Fibroblast of lung (primary cell): Measurements from ENCODE around the gene KRT74. TPM values are rescaled to one million over a fixed set of nuclear protein-coding genes. Genes with fewer than 3 reads are reported as not detected.

Experiments
- DNase-seq, 2 donors: peaks; one replicate each; pipeline versions ENCODE4 v3.0.0 to v3.0.0-alpha.2; 2010; ENCODE audit warnings: low read depth in 2 of 2
- H2AFZ ChIP-seq: 2 replicates; pipeline ENCODE4 v1.5.1; 2012; ENCODE audit warnings: low read length, control low read depth, inconsistent platforms
- H3K27ac ChIP-seq: 2 replicates; pipeline ENCODE4 v1.5.1; 2011; ENCODE audit warnings: low read length, control low read depth; ENCODE audit not compliant: insufficient read depth
- H3K27me3 ChIP-seq: 2 replicates; pipeline ENCODE4 v1.5.1; 2011; ENCODE audit warnings: mild to moderate bottlenecking, low read length; ENCODE audit not compliant: control insufficient read depth, insufficient read depth
- H3K36me3 ChIP-seq: 2 replicates; pipeline ENCODE4 v1.5.1; 2011; ENCODE audit warnings: low read length; ENCODE audit not compliant: control insufficient read depth, insufficient read depth
- H3K4me1 ChIP-seq: 2 replicates; pipeline ENCODE4 v1.5.1; 2011; ENCODE audit warnings: low read length; ENCODE audit not compliant: control insufficient read depth, insufficient read depth; ENCODE audit errors: extremely low read depth
- H3K4me2 ChIP-seq: 2 replicates; pipeline ENCODE4 v1.5.1; 2011; ENCODE audit warnings: low read length, control low read depth; ENCODE audit not compliant: insufficient read depth; ENCODE audit errors: extremely low read depth
- H3K4me3 ChIP-seq, 4 experiments: fragments of 200-600 bp in 1 of 4; sonication (generic) in 1 of 4; replicated peaks in 1 of 4; 2 replicates each; pipeline ENCODE4 v1.5.1; 2011 to 2016; ENCODE audit warnings: low read length in 4 of 4, low read depth in 3 of 4, mild to moderate bottlenecking in 3 of 4, control low read depth in 2 of 4, inconsistent platforms in 1 of 4, mixed read lengths in 1 of 4; ENCODE audit not compliant: insufficient read depth in 1 of 4; ENCODE audit errors: control extremely low read depth in 1 of 4
- H3K79me2 ChIP-seq: 2 replicates; pipeline ENCODE4 v1.5.1; 2012; ENCODE audit warnings: mild to moderate bottlenecking, low read length, inconsistent platforms; ENCODE audit not compliant: control insufficient read depth, insufficient read depth
- H3K9ac ChIP-seq: 2 replicates; pipeline ENCODE4 v1.5.1; 2011; ENCODE audit warnings: mild to moderate bottlenecking, low read length, control low read depth; ENCODE audit not compliant: insufficient read depth
- H3K9me3 ChIP-seq: 2 replicates; pipeline ENCODE4 v1.5.1; 2012; ENCODE audit warnings: low read depth, low read length; ENCODE audit not compliant: control insufficient read depth, insufficient read depth
- H4K20me1 ChIP-seq: 2 replicates; pipeline ENCODE4 v1.5.1; 2011; ENCODE audit warnings: low read length; ENCODE audit not compliant: control insufficient read depth, insufficient read depth; ENCODE audit errors: extremely low read depth
- EZH2 ChIP-seq: IDR thresholded peaks from 2 replicates; pipeline ENCODE4 v1.5.1; 2012; ENCODE audit warnings: low read length, control low read depth, mild to moderate bottlenecking; ENCODE audit errors: missing control alignments
- polyA plus RNA-seq, 2 donors: library from polyadenylated mRNA; depleted of rRNA in 1 of 2; stranded (reverse) in 1 of 2; unstranded in 1 of 2; fragments of >200 nt; gene quantifications; 2 replicates each; pipeline ENCODE4 v1.2.1, GENCODE V29; 2011 to 2012; ENCODE audit warnings: missing spikeins in 1 of 2
- total RNA-seq: library from RNA; depleted of rRNA; stranded (reverse); fragments of >200 nt; gene quantifications from 2 replicates; pipeline ENCODE4 v1.2.1, GENCODE V29; 2014
- TF ChIP-seq, protein P1 (sequence below), 2 donors: IDR thresholded peaks in 1 of 2; conservative IDR thresholded peaks in 1 of 2; 1 replicate in 1 of 2; 2 replicates in 1 of 2; pipeline ENCODE4 v1.5.1; 2011 to 2012; ENCODE audit warnings: low read length in 2 of 2, control low read depth in 1 of 2, inconsistent platforms in 1 of 2, low read depth in 1 of 2, mild to moderate bottlenecking in 1 of 2

KRT74 gene
- total and polyA plus RNA-seq, 2 donors (not counting 1 experiment from before 2014, with no cell fraction given) = not detected

DNA sequence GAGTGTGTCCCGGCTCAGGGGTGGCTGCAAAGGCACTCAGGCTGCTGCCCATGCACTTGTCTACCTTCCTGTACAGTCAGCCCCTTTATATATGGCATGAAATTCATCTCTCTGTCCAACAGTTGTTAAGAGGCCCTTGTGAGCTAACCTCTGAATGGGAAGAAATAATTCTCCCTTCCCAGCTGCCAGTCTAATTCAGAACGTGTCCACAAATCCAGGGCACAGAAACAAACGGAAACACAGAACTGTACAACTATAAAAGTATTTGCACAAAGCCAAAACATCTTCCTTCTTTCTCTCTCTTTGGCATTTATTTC lies 54.3 kb downstream of the KRT74 start:
- Histone ChIP-seq H3K27ac (no peak overlapping the region), H2AFZ (no peak overlapping the region), H3K4me2 (no peak overlapping the region), H3K9ac (no peak overlapping the region), H3K4me3 (no peak overlapping the region), H3K9me3 (no peaks in the 10 kb centered on the region), H3K4me1 (no peaks in the 10 kb centered on the region), H3K79me2 (no peaks in the 10 kb centered on the region), H3K36me3 (no peaks in the 10 kb centered on the region), H3K27me3 (no peaks in the 10 kb centered on the region), H4K20me1 (no peaks in the 10 kb centered on the region)
- no peak for TF ChIP-seq EZH2
- TF ChIP-seq, protein P1, sequence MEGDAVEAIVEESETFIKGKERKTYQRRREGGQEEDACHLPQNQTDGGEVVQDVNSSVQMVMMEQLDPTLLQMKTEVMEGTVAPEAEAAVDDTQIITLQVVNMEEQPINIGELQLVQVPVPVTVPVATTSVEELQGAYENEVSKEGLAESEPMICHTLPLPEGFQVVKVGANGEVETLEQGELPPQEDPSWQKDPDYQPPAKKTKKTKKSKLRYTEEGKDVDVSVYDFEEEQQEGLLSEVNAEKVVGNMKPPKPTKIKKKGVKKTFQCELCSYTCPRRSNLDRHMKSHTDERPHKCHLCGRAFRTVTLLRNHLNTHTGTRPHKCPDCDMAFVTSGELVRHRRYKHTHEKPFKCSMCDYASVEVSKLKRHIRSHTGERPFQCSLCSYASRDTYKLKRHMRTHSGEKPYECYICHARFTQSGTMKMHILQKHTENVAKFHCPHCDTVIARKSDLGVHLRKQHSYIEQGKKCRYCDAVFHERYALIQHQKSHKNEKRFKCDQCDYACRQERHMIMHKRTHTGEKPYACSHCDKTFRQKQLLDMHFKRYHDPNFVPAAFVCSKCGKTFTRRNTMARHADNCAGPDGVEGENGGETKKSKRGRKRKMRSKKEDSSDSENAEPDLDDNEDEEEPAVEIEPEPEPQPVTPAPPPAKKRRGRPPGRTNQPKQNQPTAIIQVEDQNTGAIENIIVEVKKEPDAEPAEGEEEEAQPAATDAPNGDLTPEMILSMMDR (conservative IDR thresholded peaks at IDR 0.05 in 1 of 2, IDR thresholded peaks at IDR 0.05 in 1 of 2; ENCODE audit: low read depth in 1 of 2, low read length in 2 of 2) = no peak
- DNase-seq = no peak

DNA sequence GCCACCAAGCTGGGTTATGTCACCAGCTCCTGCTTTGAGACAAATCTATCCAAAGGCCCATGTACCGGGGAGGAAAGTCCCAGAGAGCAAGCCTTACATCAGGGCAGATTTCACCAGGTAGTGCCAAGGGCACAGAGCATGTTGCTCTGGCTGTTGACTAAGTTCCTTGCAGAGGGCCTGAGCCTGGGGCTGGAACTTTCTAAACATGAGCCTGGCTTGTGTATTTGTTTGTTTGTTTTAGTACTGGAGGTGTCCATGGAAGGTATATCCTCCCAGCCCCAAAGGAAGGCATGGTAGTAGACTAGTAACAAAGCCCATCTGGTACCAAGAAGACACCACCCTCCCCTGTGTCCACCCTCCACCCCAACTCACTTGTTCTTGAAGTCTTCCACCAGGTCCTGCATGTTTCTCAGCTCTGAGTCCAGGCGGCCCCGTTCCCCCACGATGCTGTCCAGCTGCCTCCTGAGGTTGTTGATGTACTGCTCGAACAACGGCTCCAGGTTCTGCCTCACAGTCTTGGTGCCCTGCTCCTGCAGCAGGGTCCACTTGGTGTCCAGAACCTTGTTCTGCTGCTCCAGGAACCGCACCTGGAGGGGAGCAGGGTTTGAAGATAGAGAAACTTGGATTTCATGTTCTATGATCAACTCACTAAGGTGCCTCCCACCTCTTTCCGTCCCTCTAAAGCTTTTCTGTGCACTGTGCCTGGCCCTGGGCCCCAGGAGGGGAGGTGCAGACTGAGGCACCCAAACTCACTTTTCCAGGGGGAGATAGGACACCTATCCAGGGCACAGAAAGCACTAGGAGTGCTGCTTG lies 54.9 kb downstream of the KRT74 start:
- Histone ChIP-seq H3K79me2 (no peaks in the 10 kb centered on the region), H3K27me3 (no peaks in the 10 kb centered on the region), H3K36me3 (no peaks in the 10 kb centered on the region), H3K4me2 (no peak overlapping the region), H3K9ac (no peak overlapping the region), H3K9me3 (no peaks in the 10 kb centered on the region), H2AFZ (no peak overlapping the region), H3K27ac (no peak overlapping the region), H3K4me3 (no peak overlapping the region), H3K4me1 (no peaks in the 10 kb centered on the region), H4K20me1 (no peaks in the 10 kb centered on the region)
- DNase-seq = no peak
- TF ChIP-seq, protein P1 (conservative IDR thresholded peaks at IDR 0.05 in 1 of 2, IDR thresholded peaks at IDR 0.05 in 1 of 2; ENCODE audit: low read depth in 1 of 2, low read length in 2 of 2) = no peak
- no peak for TF ChIP-seq EZH2

DNA sequence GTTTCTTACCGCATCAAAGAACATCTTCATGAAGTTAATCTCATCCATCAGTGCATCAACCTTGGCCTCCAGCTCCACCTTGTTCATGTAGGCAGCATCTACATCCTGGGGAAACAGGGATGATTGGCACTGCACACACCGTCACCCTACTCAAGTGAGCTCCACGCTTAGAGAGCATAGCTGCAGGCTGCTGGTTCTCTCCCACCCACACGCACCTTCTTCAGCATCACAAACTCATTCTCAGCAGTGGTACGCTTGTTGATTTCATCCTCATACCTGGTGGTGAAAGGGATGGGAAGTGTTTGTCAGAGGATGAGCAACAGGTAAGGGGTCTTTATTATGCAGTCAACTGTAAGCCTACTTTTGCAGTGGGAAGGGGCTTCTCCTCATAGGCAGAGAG lies 55.8 kb downstream of the KRT74 start:
- no peak overlapping the region for H3K4me2 ChIP-seq
- no peaks in the 10 kb centered on the region for H3K36me3 ChIP-seq
- H3K9me3 ChIP-seq = no peaks in the 10 kb centered on the region
- H3K4me1 ChIP-seq = no peaks in the 10 kb centered on the region
- DNase-seq = no peak
- no peaks in the 10 kb centered on the region for H3K27me3 ChIP-seq
- TF ChIP-seq EZH2 = no peak
- TF ChIP-seq, protein P1 (conservative IDR thresholded peaks at IDR 0.05 in 1 of 2, IDR thresholded peaks at IDR 0.05 in 1 of 2; ENCODE audit: low read depth in 1 of 2, low read length in 2 of 2) = no peak
- no peak overlapping the region for H3K9ac ChIP-seq
- H3K27ac ChIP-seq = no peak overlapping the region
- H3K79me2 ChIP-seq = no peaks in the 10 kb centered on the region
- no peak overlapping the region for H3K4me3 ChIP-seq
- H4K20me1 ChIP-seq = no peaks in the 10 kb centered on the region
- no peak overlapping the region for H2AFZ ChIP-seq
